ENCODE measurements around the gene CDKN2C.

CDKN2C gene

GRCh38 chr1:50973255-50973654 lies 3.2 kb downstream of the CDKN2C start:
- peaks cover 2 to 5% of the 10 kb centered on the region in 2 donors for H3K4me1 ChIP-seq (ENCODE audit: control insufficient read depth in 2 of 2, insufficient read depth in 2 of 2, low read length in 2 of 2)
- no peak overlapping the region for H3K27ac ChIP-seq (ENCODE audit: low read depth in 2 of 2, low read length in 2 of 2)

DNA sequence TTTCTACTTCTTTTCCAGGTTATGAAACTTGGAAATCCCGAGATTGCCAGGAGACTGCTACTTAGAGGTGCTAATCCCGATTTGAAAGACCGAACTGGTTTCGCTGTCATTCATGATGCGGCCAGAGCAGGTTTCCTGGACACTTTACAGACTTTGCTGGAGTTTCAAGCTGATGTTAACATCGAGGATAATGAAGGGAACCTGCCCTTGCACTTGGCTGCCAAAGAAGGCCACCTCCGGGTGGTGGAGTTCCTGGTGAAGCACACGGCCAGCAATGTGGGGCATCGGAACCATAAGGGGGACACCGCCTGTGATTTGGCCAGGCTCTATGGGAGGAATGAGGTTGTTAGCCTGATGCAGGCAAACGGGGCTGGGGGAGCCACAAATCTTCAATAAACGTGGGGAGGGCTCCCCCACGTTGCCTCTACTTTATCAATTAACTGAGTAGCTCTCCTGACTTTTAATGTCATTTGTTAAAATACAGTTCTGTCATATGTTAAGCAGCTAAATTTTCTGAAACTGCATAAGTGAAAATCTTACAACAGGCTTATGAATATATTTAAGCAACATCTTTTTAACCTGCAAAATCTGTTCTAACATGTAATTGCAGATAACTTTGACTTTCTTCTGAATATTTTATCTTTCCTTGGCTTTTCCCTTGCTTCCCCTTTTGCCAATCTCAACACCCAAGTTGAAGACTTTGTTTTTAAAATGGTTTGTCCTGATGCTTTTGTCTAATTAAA lies 4.0 kb downstream of the CDKN2C start:
- Histone ChIP-seq H3K9ac (ENCODE audit: low read depth in 1 of 2, low read length in 2 of 2) (peak overlapping the region in 1 of 2 donors; percentile 3), H3K36me3 (ENCODE audit: control insufficient read depth in 2 of 2, insufficient read depth in 2 of 2, low read length in 2 of 2) (no peaks in the 10 kb centered on the region), H3K4me1 (ENCODE audit: control insufficient read depth in 2 of 2, insufficient read depth in 2 of 2, low read length in 2 of 2) (peaks cover 6 to 8% of the 10 kb centered on the region in 2 donors), H3K4me3 (ENCODE audit: low read length in 2 of 2) (no peak overlapping the region), H3K27ac (ENCODE audit: low read depth in 2 of 2, low read length in 2 of 2) (no peak overlapping the region), H3K9me3 (ENCODE audit: control insufficient read depth in 2 of 2, low read length in 2 of 2) (no peaks in the 10 kb centered on the region), H3K27me3 (ENCODE audit: control insufficient read depth in 2 of 2, insufficient read depth in 2 of 2, low read length in 2 of 2) (no peaks in the 10 kb centered on the region)

More at GRCh38 chr1:50973255-50973654, 3.2 kb downstream of the CDKN2C start:
- H3K9ac ChIP-seq (ENCODE audit: low read depth in 1 of 2, low read length in 2 of 2) = no peak overlapping the region
- H3K27me3 ChIP-seq (ENCODE audit: control insufficient read depth in 2 of 2, insufficient read depth in 2 of 2, low read length in 2 of 2) = no peaks in the 10 kb centered on the region
- no peaks in the 10 kb centered on the region for H3K9me3 ChIP-seq (ENCODE audit: control insufficient read depth in 2 of 2, low read length in 2 of 2)
- no peaks in the 10 kb centered on the region for H3K36me3 ChIP-seq (ENCODE audit: control insufficient read depth in 2 of 2, insufficient read depth in 2 of 2, low read length in 2 of 2)
- H3K4me3 ChIP-seq (ENCODE audit: low read length in 2 of 2) = no peak overlapping the region

- Histone ChIP-seq H3K36me3 (ENCODE audit: control insufficient read depth in 2 of 2, insufficient read depth in 2 of 2, low read length in 2 of 2) (no peaks in the 10 kb centered on the region), H3K27me3 (ENCODE audit: control insufficient read depth in 2 of 2, insufficient read depth in 2 of 2, low read length in 2 of 2) (no peaks in the 10 kb centered on the region), H3K4me1 (ENCODE audit: control insufficient read depth in 2 of 2, insufficient read depth in 2 of 2, low read length in 2 of 2) (peaks cover 7 to 8% of the 10 kb centered on the region in 2 donors), H3K27ac (ENCODE audit: low read depth in 2 of 2, low read length in 2 of 2) (no peak overlapping the region), H3K9ac (ENCODE audit: low read depth in 1 of 2, low read length in 2 of 2) (no peak overlapping the region), H3K4me3 (ENCODE audit: low read length in 2 of 2) (no peak overlapping the region), H3K9me3 (ENCODE audit: control insufficient read depth in 2 of 2, low read length in 2 of 2) (no peaks in the 10 kb centered on the region)
These were observed 4.5 kb downstream of the CDKN2C start for GRCh38 chr1:50974618-50974935.

GRCh38 chr1:50975436-50975835 lies 5.4 kb downstream of the CDKN2C start:
- Histone ChIP-seq H3K36me3 (ENCODE audit: control insufficient read depth in 2 of 2, insufficient read depth in 2 of 2, low read length in 2 of 2) (no peaks in the 10 kb centered on the region), H3K9ac (ENCODE audit: low read depth in 1 of 2, low read length in 2 of 2) (no peak overlapping the region), H3K27ac (ENCODE audit: low read depth in 2 of 2, low read length in 2 of 2) (no peak overlapping the region), H3K9me3 (ENCODE audit: control insufficient read depth in 2 of 2, low read length in 2 of 2) (no peaks in the 10 kb centered on the region), H3K27me3 (ENCODE audit: control insufficient read depth in 2 of 2, insufficient read depth in 2 of 2, low read length in 2 of 2) (no peaks in the 10 kb centered on the region), H3K4me1 (ENCODE audit: control insufficient read depth in 2 of 2, insufficient read depth in 2 of 2, low read length in 2 of 2) (peaks cover 4 to 8% of the 10 kb centered on the region in 2 donors), H3K4me3 (ENCODE audit: low read length in 2 of 2) (no peak overlapping the region)

DNA sequence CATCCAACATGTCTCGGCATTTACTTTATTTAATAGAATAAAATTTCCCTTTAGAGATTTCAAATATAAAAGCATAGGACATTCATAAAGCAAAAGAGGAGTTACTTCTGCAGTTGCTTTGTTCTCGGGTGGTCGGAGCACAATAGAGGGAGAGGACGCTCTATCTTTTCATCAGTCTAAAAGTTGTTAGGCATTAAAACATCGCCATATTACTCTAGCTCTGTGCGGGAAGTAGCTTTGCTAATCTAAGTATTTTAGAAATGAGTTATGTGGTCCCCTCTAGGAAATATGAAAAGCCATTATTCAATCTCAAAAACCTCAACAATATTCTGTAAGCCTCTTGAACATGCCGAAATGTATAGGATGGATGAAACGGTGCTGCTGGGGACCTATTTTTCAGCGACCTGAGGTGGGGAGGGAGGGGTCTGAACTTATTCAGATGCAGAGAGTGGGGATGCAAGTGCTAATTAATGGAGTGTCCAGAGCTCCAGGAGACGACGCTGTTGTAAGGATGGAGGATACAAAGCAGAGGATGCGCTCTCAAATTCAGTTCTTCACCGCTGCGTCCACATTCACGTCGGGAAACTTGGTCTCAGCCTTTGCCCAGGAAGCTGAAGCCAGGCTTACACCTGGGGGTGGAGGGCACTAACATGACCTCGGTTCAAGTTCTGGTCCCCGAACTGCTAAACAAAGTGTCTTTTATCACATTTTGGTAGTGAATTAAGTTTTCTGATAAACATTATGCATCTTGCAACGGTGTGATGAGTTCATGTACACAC lies 6.3 kb downstream of the CDKN2C start:
- Histone ChIP-seq H3K27me3 (ENCODE audit: control insufficient read depth in 2 of 2, insufficient read depth in 2 of 2, low read length in 2 of 2) (no peaks in the 10 kb centered on the region), H3K27ac (ENCODE audit: low read depth in 2 of 2, low read length in 2 of 2) (peak overlapping the region; percentile 81 to 89), H3K9ac (ENCODE audit: low read depth in 1 of 2, low read length in 2 of 2) (peak overlapping the region in 1 of 2 donors; percentile 71), H3K4me1 (ENCODE audit: control insufficient read depth in 2 of 2, insufficient read depth in 2 of 2, low read length in 2 of 2) (peaks cover 4 to 8% of the 10 kb centered on the region in 2 donors), H3K9me3 (ENCODE audit: control insufficient read depth in 2 of 2, low read length in 2 of 2) (no peaks in the 10 kb centered on the region), H3K36me3 (ENCODE audit: control insufficient read depth in 2 of 2, insufficient read depth in 2 of 2, low read length in 2 of 2) (no peaks in the 10 kb centered on the region), H3K4me3 (ENCODE audit: low read length in 2 of 2) (peak overlapping the region; percentile 73 to 97)

- no peaks in the 10 kb centered on the region for H3K9me3 ChIP-seq (ENCODE audit: control insufficient read depth in 2 of 2, low read length in 2 of 2)
- peaks cover 4 to 8% of the 10 kb centered on the region in 2 donors for H3K4me1 ChIP-seq (ENCODE audit: control insufficient read depth in 2 of 2, insufficient read depth in 2 of 2, low read length in 2 of 2)
- peak overlapping the region; percentile 81 to 89 for H3K27ac ChIP-seq (ENCODE audit: low read depth in 2 of 2, low read length in 2 of 2)
- no peaks in the 10 kb centered on the region for H3K36me3 ChIP-seq (ENCODE audit: control insufficient read depth in 2 of 2, insufficient read depth in 2 of 2, low read length in 2 of 2)
- peak overlapping the region; percentile 71 to 92 for H3K9ac ChIP-seq (ENCODE audit: low read depth in 1 of 2, low read length in 2 of 2)
- H3K4me3 ChIP-seq (ENCODE audit: low read length in 2 of 2) = peak overlapping the region; percentile 73 to 97
- no peaks in the 10 kb centered on the region for H3K27me3 ChIP-seq (ENCODE audit: control insufficient read depth in 2 of 2, insufficient read depth in 2 of 2, low read length in 2 of 2)
These were observed 7.0 kb downstream of the CDKN2C start for GRCh38 chr1:50976890-50977574.

GRCh38 chr1:50977575-50978143 lies 7.6 kb downstream of the CDKN2C start:
- peak overlapping the region; percentile 74 to 92 for H3K9ac ChIP-seq (ENCODE audit: low read depth in 1 of 2, low read length in 2 of 2)
- peaks cover 4 to 8% of the 10 kb centered on the region in 2 donors for H3K4me1 ChIP-seq (ENCODE audit: control insufficient read depth in 2 of 2, insufficient read depth in 2 of 2, low read length in 2 of 2)
- H3K9me3 ChIP-seq (ENCODE audit: control insufficient read depth in 2 of 2, low read length in 2 of 2) = no peaks in the 10 kb centered on the region
- H3K36me3 ChIP-seq (ENCODE audit: control insufficient read depth in 2 of 2, insufficient read depth in 2 of 2, low read length in 2 of 2) = no peaks in the 10 kb centered on the region
- H3K27me3 ChIP-seq (ENCODE audit: control insufficient read depth in 2 of 2, insufficient read depth in 2 of 2, low read length in 2 of 2) = no peaks in the 10 kb centered on the region
- H3K4me3 ChIP-seq (ENCODE audit: low read length in 2 of 2) = peak overlapping the region; percentile 85 to 97
- peak overlapping the region; percentile 89 for H3K27ac ChIP-seq (ENCODE audit: low read depth in 2 of 2, low read length in 2 of 2)

GRCh38 chr1:50978144-50978851 lies 8.3 kb downstream of the CDKN2C start:
- peak overlapping the region; percentile 74 to 92 for H3K9ac ChIP-seq (ENCODE audit: low read depth in 1 of 2, low read length in 2 of 2)
- H3K36me3 ChIP-seq (ENCODE audit: control insufficient read depth in 2 of 2, insufficient read depth in 2 of 2, low read length in 2 of 2) = no peaks in the 10 kb centered on the region
- H3K27ac ChIP-seq (ENCODE audit: low read depth in 2 of 2, low read length in 2 of 2) = peak overlapping the region; percentile 89
- H3K4me3 ChIP-seq (ENCODE audit: low read length in 2 of 2) = peak overlapping the region; percentile 85 to 97
- no peaks in the 10 kb centered on the region for H3K27me3 ChIP-seq (ENCODE audit: control insufficient read depth in 2 of 2, insufficient read depth in 2 of 2, low read length in 2 of 2)
- H3K4me1 ChIP-seq (ENCODE audit: control insufficient read depth in 2 of 2, insufficient read depth in 2 of 2, low read length in 2 of 2) = peaks cover 4 to 5% of the 10 kb centered on the region in 2 donors
- H3K9me3 ChIP-seq (ENCODE audit: control insufficient read depth in 2 of 2, low read length in 2 of 2) = no peaks in the 10 kb centered on the region

DNA sequence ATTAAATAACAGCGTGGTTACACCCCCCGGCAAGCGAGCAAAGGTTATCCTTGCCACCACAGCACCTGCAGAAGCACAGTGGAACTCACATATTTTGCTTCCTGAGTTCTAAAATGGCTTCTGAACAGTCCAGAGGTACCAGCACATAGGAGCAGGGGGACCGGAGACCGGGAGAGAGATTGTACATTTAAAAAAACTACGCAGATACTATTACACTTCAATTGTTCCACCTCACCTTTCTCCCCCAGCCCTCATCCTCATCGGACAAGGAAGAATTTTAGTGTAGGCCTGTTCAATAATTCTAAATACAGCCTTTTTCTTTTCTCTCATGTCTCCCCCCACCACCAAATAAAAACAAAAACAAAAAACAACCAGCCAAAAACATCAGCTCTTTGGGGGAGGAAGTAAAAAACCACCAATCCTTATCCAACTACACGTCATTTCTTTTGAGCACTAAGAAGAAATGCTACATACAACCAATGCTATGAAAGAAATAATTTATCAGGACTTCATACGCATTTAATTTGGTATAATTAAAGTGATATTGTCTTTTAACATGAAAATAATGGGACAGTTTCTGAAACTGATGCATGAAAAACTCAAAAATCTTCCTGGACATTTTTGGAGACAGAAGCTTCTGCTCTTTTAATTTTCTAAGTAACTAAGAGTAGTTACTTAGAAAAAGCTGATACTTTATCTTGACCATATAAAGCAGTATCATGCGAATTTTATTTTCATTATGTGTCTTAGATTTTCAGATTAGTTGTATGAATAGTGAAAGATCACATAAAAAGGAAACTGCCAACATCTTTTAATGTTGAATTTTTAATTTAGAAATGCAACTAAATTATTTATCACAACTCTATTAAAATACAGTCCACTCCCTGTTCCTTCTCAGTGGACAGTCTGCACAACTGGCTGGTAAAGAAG lies 9.1 kb downstream of the CDKN2C start:
- Histone ChIP-seq H3K9ac (ENCODE audit: low read depth in 1 of 2, low read length in 2 of 2) (peak overlapping the region; percentile 74 to 92), H3K36me3 (ENCODE audit: control insufficient read depth in 2 of 2, insufficient read depth in 2 of 2, low read length in 2 of 2) (no peaks in the 10 kb centered on the region), H3K4me1 (ENCODE audit: control insufficient read depth in 2 of 2, insufficient read depth in 2 of 2, low read length in 2 of 2) (peaks cover 4 to 5% of the 10 kb centered on the region in 2 donors), H3K9me3 (ENCODE audit: control insufficient read depth in 2 of 2, low read length in 2 of 2) (no peaks in the 10 kb centered on the region), H3K27ac (ENCODE audit: low read depth in 2 of 2, low read length in 2 of 2) (peak overlapping the region; percentile 89), H3K27me3 (ENCODE audit: control insufficient read depth in 2 of 2, insufficient read depth in 2 of 2, low read length in 2 of 2) (no peaks in the 10 kb centered on the region), H3K4me3 (ENCODE audit: low read length in 2 of 2) (peak overlapping the region; percentile 85 to 97)
